HG03378 (cell line): Measurements from ENCODE around the gene XPO6.

ENCODE experiments used
- ATAC-seq: cut with Tn5 transposase; IDR thresholded peaks from one replicate; pipeline ENCODE4 v1.9.1; 2021; ENCODE audit warnings: mild to moderate bottlenecking, moderate library complexity; ENCODE audit not compliant: unreplicated experiment

The XPO6 gene

DNA sequence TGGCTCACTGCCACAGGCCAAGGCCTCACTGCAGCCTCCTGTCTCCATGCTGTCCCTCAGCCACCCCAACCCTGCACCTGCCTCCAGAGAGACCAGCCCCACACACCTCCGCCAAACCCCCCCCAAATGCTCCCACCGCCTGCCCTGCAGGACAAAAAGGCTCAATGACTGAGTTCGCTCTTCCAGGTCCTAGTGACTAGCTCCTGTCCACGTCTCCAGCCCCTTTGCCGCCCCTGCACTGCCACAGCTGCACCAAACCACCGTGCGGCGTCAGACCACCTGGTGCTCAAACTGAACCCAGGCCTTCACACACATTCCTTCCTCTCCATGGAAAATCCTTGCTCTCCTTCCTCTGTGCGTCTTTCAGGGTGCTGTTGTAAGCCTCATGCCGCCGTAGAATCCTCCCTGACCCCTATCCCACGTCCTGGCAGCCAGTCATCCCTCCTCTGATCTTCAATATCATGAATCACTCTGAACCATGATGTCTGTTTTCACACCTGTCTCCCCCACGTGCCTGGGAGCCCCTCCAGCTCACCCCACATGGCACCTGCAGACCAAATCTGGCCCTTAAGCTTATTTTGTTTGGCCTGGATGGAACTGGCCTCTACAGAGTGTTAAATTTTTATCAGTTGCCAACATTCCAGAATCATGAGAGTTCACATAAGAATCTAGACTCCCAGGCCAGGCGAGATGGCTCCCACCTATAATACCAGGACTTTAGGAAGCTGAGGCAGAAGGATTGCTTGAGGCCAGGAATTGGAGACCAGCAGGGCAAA lies 144.0 kb downstream of the XPO6 start:
- no peak for ATAC-seq

DNA sequence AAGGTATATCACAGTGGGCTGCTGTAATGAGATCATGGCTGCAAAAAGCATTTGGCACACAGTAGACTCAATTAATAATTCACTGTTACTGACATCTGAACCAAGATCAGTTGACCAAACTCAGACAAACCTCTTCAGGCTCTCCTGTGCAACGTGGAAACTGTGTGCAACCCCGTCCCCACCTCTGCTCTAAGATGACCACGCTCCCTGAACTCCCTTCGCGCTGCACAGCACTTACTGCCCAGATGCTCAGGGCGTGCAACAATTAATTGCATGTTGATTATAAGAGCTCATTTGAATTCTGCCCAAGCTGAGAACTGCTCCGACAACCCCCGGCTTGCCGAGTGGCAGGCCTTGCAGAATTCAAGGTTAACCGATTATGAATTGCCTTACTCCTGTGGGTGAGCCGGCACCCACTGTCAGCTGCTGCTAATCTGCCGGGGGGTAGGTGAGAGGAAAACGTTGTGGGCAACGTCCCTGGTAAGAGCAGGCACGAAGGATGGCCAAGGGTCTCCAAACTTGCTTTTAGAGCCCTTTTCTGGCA lies 147.0 kb downstream of the XPO6 start:
- ATAC-seq: no peak

DNA sequence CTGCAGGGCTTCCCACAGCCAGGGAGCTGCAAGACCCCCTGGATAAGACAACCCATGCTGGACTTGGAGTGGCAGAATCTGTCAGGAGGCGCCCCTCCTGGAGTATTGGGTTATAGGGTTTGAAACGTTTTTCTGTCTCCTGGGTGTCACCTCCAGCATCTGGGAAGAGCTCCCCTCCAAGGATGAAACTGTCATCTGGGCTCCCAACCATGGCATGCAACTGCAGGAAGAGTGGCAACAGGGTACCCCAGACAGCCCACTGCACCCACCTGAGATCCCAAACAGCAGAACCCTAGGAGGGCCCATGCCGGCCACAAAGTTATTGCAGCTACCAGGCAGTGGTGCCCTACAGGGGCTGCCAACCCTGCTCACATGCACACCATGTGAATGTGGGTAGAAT lies 147.6 kb downstream of the XPO6 start:
- no peak for ATAC-seq

DNA sequence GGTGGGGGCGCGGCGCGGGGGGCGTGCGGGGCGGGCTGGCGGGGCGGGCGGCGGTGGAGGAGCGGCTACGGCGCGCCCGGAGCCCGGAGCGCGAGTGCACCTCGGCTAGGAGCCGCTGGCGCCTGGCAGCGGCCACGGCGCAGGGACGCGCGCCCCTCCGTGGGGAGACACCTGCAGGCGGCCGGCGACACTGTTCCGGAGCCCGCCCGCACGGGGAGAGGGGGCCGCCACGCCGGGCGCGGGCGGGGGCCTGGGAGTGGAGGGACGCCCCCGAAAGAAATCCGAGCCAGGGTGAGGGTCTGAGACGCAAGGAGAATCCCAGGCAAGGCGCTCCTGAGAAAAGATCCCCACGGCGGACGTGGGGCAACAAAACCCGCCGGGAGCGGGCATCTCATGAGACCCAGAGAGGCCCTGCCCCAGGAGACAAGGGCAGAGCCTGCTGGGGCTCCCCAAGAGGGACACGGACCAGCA lies 148.1 kb downstream of the XPO6 start, which contains the start of gene GSG1L:
Gene GSG1L, minus strand, starts transcription at position 124 of the 471 bp plus-strand sequence. CDS start 290 bp downstream, outside the sequence.
- ATAC-seq: no peak

DNA sequence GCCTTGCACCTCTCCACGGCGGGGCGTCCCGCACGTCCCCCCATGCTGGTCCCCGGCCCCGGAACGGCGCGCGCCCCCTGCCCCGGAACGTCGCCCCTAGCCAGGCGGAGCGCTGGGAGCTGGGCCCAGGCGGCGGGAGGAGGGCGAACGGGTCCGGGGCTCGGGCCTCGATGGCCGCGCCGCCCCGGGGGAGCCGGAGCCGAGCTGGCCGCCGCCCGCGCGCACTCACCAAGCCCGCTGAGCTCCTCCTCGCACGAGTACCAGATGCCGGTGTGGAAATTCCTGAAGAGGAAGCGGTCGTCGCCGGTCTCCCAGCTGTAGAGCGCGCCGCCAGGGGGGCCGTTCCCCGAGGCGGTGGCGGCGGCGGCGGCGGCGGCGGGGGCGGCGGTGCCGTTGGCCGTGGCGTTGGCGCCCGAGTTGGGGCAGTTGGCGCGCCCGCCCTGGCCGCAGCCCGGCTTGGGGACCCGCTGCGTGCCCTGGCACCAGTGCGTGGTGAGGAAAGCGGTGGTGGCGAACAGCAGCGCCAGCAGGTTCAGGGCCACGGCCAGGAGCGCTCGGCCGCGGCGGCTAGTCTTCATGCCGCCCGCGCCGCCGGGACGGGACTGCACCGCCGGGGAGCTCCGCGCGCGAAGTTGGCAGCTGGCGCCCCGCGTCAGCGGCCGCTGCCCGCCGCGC lies 148.8 kb downstream of the XPO6 start:
- ATAC-seq: no peak

DNA sequence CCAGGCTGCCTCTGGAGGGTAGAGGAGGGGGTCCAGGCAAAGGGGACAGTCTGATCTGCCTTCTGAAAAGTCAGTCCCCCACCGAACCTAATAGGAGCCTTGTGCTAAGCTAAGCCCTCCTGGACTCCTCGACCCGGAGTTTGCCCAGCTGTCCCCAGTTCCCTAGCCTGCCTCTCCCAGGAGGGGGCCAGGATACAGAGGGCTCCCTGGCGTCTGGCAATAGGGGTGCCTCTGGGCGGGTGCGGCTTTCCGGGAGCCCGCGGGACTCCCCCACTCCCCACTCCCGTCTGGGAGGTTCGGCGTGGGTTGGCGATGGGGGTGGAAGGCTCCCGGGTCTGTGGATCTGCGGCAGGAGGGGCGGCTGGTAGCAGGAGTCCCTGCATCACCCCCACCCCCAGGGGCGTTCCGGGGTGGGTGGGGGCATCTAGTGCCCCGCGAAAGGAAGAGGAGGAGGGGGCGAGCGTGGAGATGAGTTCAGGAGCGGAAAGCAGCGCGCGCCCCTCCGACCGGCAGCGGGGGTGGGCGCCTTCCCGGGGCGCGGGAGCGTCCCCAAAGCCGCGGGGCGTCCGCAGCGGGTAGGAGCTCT lies 149.4 kb downstream of the XPO6 start:
- no peak for ATAC-seq

DNA sequence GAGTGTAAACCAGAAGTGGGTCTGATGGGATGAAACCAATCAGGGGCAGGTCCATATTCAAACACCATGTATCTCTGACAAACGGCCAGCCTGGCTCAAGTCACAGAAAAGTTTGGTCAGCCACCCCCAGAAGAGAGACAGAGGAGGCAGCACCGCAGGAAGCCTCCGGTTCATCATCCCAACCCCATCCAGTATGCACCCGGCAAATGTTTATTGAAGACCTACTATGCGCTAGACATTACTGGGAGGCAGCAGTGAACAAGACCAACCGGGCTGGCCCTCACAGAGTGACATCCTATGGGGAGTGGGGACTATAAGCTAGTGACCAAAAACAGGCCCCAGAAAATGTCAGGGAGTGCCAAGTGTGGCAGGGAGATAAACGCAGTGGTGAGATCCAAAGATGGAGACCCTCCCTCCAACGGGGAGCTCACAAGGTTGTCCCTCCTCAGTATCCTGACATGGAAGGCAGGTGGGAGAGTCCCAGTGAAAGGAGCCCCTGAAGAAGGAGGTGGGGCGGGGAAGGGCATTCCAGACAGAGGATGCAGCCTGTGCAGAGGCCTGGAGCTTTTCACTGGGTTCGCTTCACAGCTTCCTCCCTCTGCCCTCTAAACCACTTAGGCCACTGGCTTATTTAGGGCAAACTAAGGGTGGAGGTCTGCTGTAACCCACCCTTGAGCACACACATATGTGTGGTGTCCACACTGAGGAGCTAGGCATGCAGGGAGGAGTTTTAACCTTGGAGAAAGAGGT lies 150.2 kb downstream of the XPO6 start:
- ATAC-seq: no peak

DNA sequence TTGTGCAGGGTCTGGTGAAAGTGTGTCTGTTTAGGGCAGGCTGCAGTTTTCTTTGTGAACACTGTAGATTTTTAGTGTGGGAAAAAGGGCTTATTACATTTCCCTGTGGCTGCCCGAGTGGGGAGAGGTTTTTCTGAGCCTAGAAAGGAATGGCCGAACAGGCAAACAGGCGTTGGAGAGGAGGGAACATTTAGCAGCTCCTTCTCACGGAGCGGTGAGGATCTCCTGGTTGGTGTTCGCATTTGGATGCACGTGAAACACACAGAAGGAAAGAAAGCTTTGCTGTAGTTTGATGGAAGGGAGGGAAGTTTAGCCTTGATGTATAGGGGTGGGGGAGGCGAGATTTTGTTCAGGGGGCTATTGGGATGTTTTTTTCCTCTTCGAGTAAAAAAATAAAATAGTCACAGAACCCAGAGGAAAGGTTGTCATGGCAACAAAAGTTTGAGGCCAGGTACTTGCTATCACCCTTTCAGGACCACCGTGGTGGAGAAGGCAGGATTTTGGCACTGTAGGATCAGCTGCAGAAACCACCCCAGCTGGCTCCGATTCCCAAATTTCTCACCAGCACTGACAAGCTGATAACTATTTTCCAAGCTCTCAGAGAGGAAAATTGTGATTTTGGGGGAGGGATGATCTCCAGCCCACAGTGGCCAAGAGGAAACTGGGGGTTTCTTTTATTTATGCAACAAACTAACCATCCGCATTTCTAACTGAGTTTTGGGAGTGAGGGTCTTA lies 151.8 kb downstream of the XPO6 start:
- no peak for ATAC-seq

DNA sequence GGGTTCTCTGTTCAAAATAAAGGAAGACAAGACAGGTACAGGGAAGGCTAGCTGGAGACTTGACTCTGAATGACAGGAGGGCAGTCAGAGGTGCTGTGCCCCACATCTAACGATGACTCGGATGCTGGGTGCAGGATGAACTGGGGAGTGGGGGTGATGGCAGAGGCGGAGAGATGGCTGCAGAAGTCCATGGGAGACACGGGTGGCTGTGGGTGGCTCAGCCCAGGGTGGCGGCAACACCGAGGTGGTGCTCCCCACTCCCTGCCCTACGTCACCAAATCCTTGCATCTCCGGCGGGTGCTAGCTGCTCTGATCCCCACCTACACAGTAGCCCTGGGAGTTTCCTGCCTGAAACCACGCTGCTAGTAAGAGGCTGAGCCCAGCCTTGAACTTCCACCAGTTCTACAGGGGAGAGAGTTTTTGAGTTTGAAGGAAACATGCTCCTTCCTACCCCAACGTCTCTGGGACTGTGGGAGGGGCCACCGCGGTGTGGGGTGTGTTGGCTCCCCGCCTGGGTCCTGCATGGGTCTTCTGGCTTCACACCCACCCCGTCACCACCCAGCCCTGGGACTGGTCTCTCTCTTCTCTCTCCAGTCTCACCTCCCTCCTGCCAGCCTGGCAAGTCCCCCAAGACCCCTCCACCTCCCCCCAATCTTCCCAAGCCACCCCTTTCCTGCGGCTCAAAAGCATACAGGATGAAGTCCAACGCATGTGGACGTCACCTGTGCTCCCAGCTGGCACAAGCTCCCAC lies 152.8 kb downstream of the XPO6 start:
- ATAC-seq: no peak

DNA sequence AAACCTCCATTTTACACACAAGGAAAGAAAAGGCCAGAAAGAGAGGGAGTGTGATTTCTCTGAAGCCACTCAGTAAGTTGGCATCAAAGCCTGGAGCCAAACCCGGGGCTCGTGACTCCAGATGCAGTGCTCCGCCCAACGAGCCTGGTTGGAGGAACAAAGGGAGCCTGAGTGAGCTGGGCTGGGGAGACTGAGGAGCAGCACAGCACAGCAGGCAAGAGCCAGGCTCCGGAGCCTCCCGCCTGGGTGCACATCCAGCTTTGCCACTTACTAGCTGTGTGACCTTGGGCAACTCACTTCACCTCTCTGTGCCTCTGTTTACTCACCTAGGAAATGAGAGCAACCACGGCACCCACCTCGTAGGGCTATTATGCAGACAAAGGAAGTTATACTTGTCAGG lies 153.8 kb downstream of the XPO6 start:
- ATAC-seq: no peak

DNA sequence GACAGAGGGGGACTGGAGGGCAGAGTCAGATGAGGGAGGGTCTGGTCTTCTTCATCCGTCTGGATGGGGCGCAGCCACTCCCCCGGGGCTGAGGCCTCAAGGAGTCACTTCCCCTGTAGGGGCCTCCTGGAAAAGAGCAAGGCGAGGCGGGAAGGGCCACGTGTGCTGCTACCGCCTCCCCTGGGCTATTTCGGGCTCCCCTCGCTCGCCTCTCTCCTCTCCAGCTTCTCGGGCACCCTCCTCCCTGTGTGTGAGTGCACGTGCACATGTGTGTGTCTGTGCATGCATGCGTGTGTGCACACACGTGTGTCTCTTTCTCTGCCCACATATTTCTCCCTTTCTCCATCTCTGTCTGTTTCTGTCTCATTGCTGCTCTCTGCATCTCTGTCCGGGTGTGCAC lies 158.3 kb downstream of the XPO6 start:
- ATAC-seq: no peak

DNA sequence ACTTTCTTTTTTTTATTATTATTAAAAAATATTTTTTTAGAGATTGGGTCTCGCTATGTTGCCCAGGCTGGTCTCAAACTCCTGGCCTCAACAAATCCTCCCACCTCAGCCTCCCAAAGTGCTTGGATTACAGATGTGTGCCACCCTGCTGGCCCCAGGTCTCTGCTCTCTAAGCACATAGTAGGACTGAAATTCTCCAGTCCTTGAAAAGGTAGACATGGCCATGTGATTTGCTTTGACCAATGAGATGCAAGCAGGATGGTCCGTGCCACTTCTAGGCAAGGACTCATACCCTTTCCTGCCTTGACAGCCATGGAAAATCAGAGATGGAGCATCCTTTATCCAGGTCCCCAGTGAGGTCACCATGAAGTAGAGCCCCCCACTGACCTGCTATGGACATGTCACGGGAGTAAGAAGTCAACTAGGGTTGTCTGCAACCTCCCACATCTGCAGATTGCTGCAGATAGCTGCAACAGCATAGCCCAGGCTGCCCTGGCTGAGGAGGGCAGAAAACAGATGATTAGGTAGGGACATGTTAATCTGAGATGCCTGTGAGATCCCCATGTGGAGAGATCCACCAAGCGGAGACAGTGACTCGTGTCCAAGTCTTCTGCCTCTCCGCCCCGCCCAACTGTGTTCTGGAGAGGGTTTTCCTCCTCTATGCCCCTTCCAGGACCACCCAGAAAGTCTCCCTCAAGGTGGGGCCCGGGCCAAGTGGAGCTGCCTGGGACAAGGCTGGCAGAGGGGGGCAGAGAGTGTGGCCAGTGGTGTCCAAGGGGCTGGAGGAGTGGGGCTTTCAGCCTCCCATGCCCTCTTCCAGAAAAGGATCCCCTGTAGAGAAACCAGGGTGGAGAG lies 159.3 kb downstream of the XPO6 start:
- ATAC-seq: no peak

DNA sequence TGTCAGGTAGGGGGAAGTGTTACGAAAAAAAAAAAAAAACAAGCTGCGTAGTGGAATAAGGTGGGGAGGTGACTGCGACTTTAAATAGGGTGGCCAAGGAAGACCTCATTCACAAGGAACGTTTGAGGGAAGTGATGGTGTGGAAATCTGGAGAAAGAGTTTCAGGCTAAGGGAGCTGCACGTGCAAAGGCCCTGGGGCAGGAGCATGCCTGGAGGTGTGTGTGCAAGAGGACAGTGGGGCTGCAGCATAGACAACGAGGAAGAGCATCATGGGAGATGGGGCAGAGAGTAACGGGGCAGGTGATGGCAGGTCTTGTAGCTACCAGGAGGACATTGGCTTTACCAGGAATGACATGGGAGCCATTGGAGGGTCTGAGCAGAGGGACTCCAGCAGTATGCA lies 160.3 kb downstream of the XPO6 start:
- ATAC-seq: no peak
